H1 (cell line): ENCODE results near the gene ANKRD12. TPM values are rescaled to one million over a fixed set of nuclear protein-coding genes. Genes with fewer than 3 reads are reported as not detected.

Source experiments
- CTCF ChIA-PET: fragments of 300-600 bp; sonication (Branson Sonifier 250); formaldehyde crosslinking; loops from one replicate; lab custom pipeline; 2021; ENCODE audit not compliant: partially characterized antibody; lab: Charles Lee
- POLR2A ChIA-PET: fragments of 300-600 bp; sonication (Branson Sonifier 250); formaldehyde crosslinking; loops from one replicate; lab custom pipeline; 2021; ENCODE audit warnings: inconsistent platforms; ENCODE audit not compliant: partially characterized antibody; lab: Charles Lee
- DNase-seq, 2 experiments: peaks; one replicate each; pipeline versions ENCODE4 v3.0.0 to v3.0.0-alpha.2; 2010 to 2022; ENCODE audit warnings: low spot score in 2 of 2, low read depth in 1 of 2, mixed read lengths in 1 of 2
- FAIRE-seq: peaks from 2 replicates; lab custom pipeline; 2011; peaks lifted over from hg19 to GRCh38; lab: Jason Lieb, UNC
- H2AFZ ChIP-seq: 2 replicates; pipeline ENCODE4 v1.8.1; 2012; ENCODE audit warnings: low read length, inconsistent platforms
- H2AK5ac ChIP-seq: 2 replicates; pipeline ENCODE4 v1.6.1; 2013; ENCODE audit warnings: low read depth, low read length
- H2BK120ac ChIP-seq: replicated peaks from 2 replicates; pipeline ENCODE3; 2013; ENCODE audit warnings: low read depth, low read length, inconsistent platforms
- H2BK12ac ChIP-seq: 2 replicates; pipeline ENCODE4 v1.6.1; 2013; ENCODE audit warnings: low read depth, low read length
- H2BK15ac ChIP-seq: 2 replicates; pipeline ENCODE4 v1.6.1; 2013; ENCODE audit warnings: low read length
- H2BK20ac ChIP-seq: 2 replicates; pipeline ENCODE4 v1.6.1; 2013; ENCODE audit warnings: low read length
- H2BK5ac ChIP-seq: 2 replicates; pipeline ENCODE4 v1.6.1; 2013; ENCODE audit warnings: low read depth, low read length
- H3K14ac ChIP-seq: 2 replicates; pipeline ENCODE4 v1.6.1; 2013; ENCODE audit warnings: inconsistent platforms; ENCODE audit not compliant: insufficient read length
- H3K18ac ChIP-seq: 2 replicates; pipeline ENCODE4 v1.6.1; 2013; ENCODE audit warnings: low read length; ENCODE audit errors: extremely low read depth
- H3K23ac ChIP-seq: 2 replicates; pipeline ENCODE4 v1.6.1; 2013; ENCODE audit warnings: inconsistent platforms; ENCODE audit not compliant: insufficient read length
- H3K23me2 ChIP-seq: 2 replicates; pipeline ENCODE4 v1.6.1; 2013; ENCODE audit warnings: low read depth, low read length
- H3K27ac ChIP-seq: 2 replicates; pipeline ENCODE4 v1.6.1; 2011; ENCODE audit warnings: low read depth, low read length, inconsistent platforms
- H3K27me3 ChIP-seq, 4 experiments: replicated peaks in 1 of 4; 1 replicate in 1 of 4; 2 replicates in 3 of 4; pipeline versions ENCODE4 v1.6.1 to v1.8.1; 2011 to 2013; ENCODE audit warnings: low read length in 3 of 4, mild to moderate bottlenecking in 3 of 4, inconsistent platforms in 2 of 4, mixed read lengths in 2 of 4, moderate library complexity in 1 of 4; ENCODE audit not compliant: control insufficient read depth in 3 of 4, insufficient read depth in 3 of 4; ENCODE audit errors: extremely low read depth in 1 of 4
- H3K36me3 ChIP-seq, 4 experiments: 2 replicates each; pipeline versions ENCODE4 v1.6.1 to v1.8.1; 2011 to 2013; ENCODE audit warnings: mild to moderate bottlenecking in 4 of 4, low read length in 3 of 4, moderate library complexity in 2 of 4, control low read depth in 1 of 4, inconsistent platforms in 1 of 4; ENCODE audit not compliant: insufficient read depth in 4 of 4, control insufficient read depth in 2 of 4
- H3K4ac ChIP-seq: replicated peaks from 2 replicates; pipeline ENCODE3; 2013; ENCODE audit warnings: low read length, low read depth, mixed read lengths, inconsistent platforms; ENCODE audit not compliant: insufficient read length
- H3K4me1 ChIP-seq, 4 experiments: replicated peaks in 1 of 4; 1 replicate in 1 of 4; 2 replicates in 3 of 4; pipeline versions ENCODE4 v1.6.1 to v1.8.1; 2011 to 2013; ENCODE audit warnings: low read length in 3 of 4, inconsistent platforms in 2 of 4, mixed read lengths in 1 of 4; ENCODE audit not compliant: insufficient read depth in 4 of 4, control insufficient read depth in 3 of 4
- H3K4me2 ChIP-seq, 2 experiments: 2 replicates each; pipeline versions ENCODE4 v1.6.1 to v1.8.1; 2011 to 2013; ENCODE audit warnings: low read depth in 2 of 2, low read length in 2 of 2, control low read depth in 1 of 2, inconsistent platforms in 1 of 2, mild to moderate bottlenecking in 1 of 2; ENCODE audit not compliant: insufficient read depth in 1 of 2
- H3K4me3 ChIP-seq, 4 experiments: fragments of 200-600, 300-600 bp in 1 of 4; sonication (generic), shearing (Covaris generic), sonication (Bioruptor Twin) in 1 of 4; 2 replicates each; pipeline versions ENCODE4 v1.5.1 to v1.8.1; 2011 to 2016; ENCODE audit warnings: low read length in 4 of 4, low read depth in 3 of 4, control low read depth in 2 of 4, inconsistent platforms in 2 of 4, mild to moderate bottlenecking in 2 of 4, mixed read lengths in 1 of 4, moderate library complexity in 1 of 4; ENCODE audit not compliant: insufficient read depth in 2 of 4; ENCODE audit errors: extremely low read depth in 1 of 4
- H3K56ac ChIP-seq: replicated peaks from 2 replicates; pipeline ENCODE3; 2013; ENCODE audit warnings: low read depth, mild to moderate bottlenecking, mixed read lengths, low read length, inconsistent platforms; ENCODE audit not compliant: insufficient read length
- H3K79me1 ChIP-seq: 2 replicates; pipeline ENCODE4 v1.6.1; 2013; ENCODE audit warnings: low read depth, low read length, control low read depth
- H3K79me2 ChIP-seq, 2 experiments: 2 replicates each; pipeline versions ENCODE4 v1.6.1 to v1.8.1; 2012 to 2013; ENCODE audit warnings: low read length in 2 of 2, mild to moderate bottlenecking in 2 of 2, inconsistent platforms in 1 of 2; ENCODE audit not compliant: insufficient read depth in 2 of 2, control insufficient read depth in 1 of 2
- H3K9ac ChIP-seq, 4 experiments: replicated peaks in 1 of 4; 1 replicate in 1 of 4; 2 replicates in 3 of 4; pipeline versions ENCODE4 v1.6.1 to v1.8.1; 2011 to 2013; ENCODE audit warnings: low read depth in 3 of 4, low read length in 3 of 4, control low read depth in 2 of 4, mild to moderate bottlenecking in 2 of 4, moderate library complexity in 2 of 4, inconsistent platforms in 1 of 4; ENCODE audit errors: extremely low read depth in 1 of 4
- H3K9me3 ChIP-seq, 2 experiments: 2 replicates each; pipeline versions ENCODE4 v1.6.1 to v1.8.1; 2012 to 2013; ENCODE audit warnings: mild to moderate bottlenecking in 2 of 2, moderate library complexity in 2 of 2, control low read depth in 1 of 2, inconsistent platforms in 1 of 2, low read depth in 1 of 2, low read length in 1 of 2, mixed read lengths in 1 of 2; ENCODE audit not compliant: insufficient read depth in 2 of 2
- H4K20me1 ChIP-seq, 2 experiments: replicated peaks in 1 of 2; 2 replicates each; pipeline versions ENCODE3 to v1.8.1; 2011 to 2013; ENCODE audit warnings: inconsistent platforms in 2 of 2, low read length in 2 of 2, mild to moderate bottlenecking in 1 of 2; ENCODE audit not compliant: insufficient read depth in 2 of 2, control insufficient read depth in 1 of 2
- H4K5ac ChIP-seq: 2 replicates; pipeline ENCODE4 v1.6.1; 2013; ENCODE audit warnings: low read length, low read depth, mixed read lengths, inconsistent platforms; ENCODE audit not compliant: insufficient read length
- H4K8ac ChIP-seq: 2 replicates; pipeline ENCODE4 v1.8.0; 2013; ENCODE audit warnings: mild to moderate bottlenecking, moderate library complexity, low read length, inconsistent platforms; ENCODE audit not compliant: insufficient read depth; ENCODE audit errors: extremely low read depth
- H4K91ac ChIP-seq: replicated peaks from 2 replicates; pipeline ENCODE3; 2013; ENCODE audit warnings: low read length, mixed read lengths, inconsistent platforms; ENCODE audit not compliant: insufficient read length
- ATF3 ChIP-seq: IDR thresholded peaks from 2 replicates; pipeline ENCODE4 v1.6.1; 2011; ENCODE audit warnings: low read depth, mild to moderate bottlenecking, low read length; ENCODE audit not compliant: insufficient read depth
- HDAC6 ChIP-seq: IDR thresholded peaks from one replicate; pipeline ENCODE4 v1.7.1; 2012; ENCODE audit warnings: low read depth, mild to moderate bottlenecking, inconsistent platforms, low read length, moderate library complexity
- NRF1 ChIP-seq: IDR thresholded peaks from 2 replicates; pipeline ENCODE4 v1.6.1; 2011; ENCODE audit warnings: mild to moderate bottlenecking, low read depth, low read length, improper control_type of control experiment
- RFX5 ChIP-seq: IDR thresholded peaks from 2 replicates; pipeline ENCODE4 v1.6.1; 2011; ENCODE audit warnings: low read depth, low read length, improper control_type of control experiment, borderline replicate concordance
- SP1 ChIP-seq: IDR thresholded peaks from 2 replicates; pipeline ENCODE4 v1.6.1; 2011; ENCODE audit warnings: low read depth, low read length
- WGBS, 2 experiments: shearing (Covaris generic) in 1 of 2; methylation state at CpG; one replicate each; pipeline versions ENCODE4 v1.1.6 to v1.1.7; 2013 to 2015; ENCODE audit warnings: low lambda C conversion rate in 2 of 2, mixed read lengths in 2 of 2, inconsistent platforms in 1 of 2, low coverage in 1 of 2, missing lambda C conversion rate in 1 of 2; ENCODE audit not compliant: insufficient replicate concordance in 2 of 2, insufficient coverage in 1 of 2, insufficient read length in 1 of 2; ENCODE audit errors: extremely low coverage in 1 of 2, missing lambda C conversion rate in 1 of 2; 5-methylcytosine and 5-hydroxymethylcytosine counted together
- polyA plus RNA-seq, 7 experiments: library from polyadenylated mRNA; depleted of rRNA in 3 of 7; stranded (reverse) in 5 of 7; unstranded in 2 of 7; fragments of >200 nt in 5 of 7; fragments of 200-250 nt in 2 of 7; gene quantifications; 1 replicate in 5 of 7; 2 replicates in 1 of 7; 4 replicates in 1 of 7; pipeline versions ENCODE4 v1.2.1 to v1.2.3, GENCODE V29; 2011 to 2013; ENCODE audit warnings: missing spikeins in 2 of 7, mixed read lengths in 2 of 7
- total RNA-seq: library from RNA; stranded (reverse); fragmentation: NEBNext Ultra II Directional; extraction: Animal tissue kit (Norgen Biotek cat#: 25700); gene quantifications from 2 replicates; pipeline ENCODE4 v1.2.1, GENCODE V29; 2021

ANKRD12 gene
- total and polyA plus RNA-seq, 2 of the 8 experiments (the other 6 are each of a cell fraction or from before 2014, with no cell fraction given), result 2.6 to 37.9 TPM

GRCh38 chr18:9193031-9193430, 56.5 kb downstream of the ANKRD12 start:
- Histone ChIP-seq H3K4me3 (no peak overlapping the region), H3K9me3 (no peaks in the 10 kb centered on the region), H3K27me3 (no peaks in the 10 kb centered on the region), H3K23ac (no peak overlapping the region), H3K9ac (no peak overlapping the region), H2AFZ (no peak overlapping the region), H3K79me1 (no peaks in the 10 kb centered on the region), H2BK15ac (no peak overlapping the region), H4K91ac (no peak overlapping the region), H3K4ac (no peak overlapping the region), H4K20me1 (no peaks in the 10 kb centered on the region), H3K36me3 (peaks cover 0 to 3% (median 0%) of the 10 kb centered on the region in 4 experiments; a peak in 1 of 8 replicates), H3K4me2 (no peak overlapping the region), H4K8ac (no peak overlapping the region), H4K5ac (no peak overlapping the region), H2BK120ac (no peak overlapping the region), H3K14ac (no peak overlapping the region), H3K4me1 (peaks cover 0 to 2% (median 0%) of the 10 kb centered on the region in 4 experiments; a peak in 1 of 7 replicates), H2AK5ac (no peak overlapping the region), H3K79me2 (0 out of 4 replicates have a peak, but pooled peaks cover 0 to 2% of the 10 kb centered on the region in 2 experiments), H3K56ac (no peak overlapping the region), H3K27ac (no peak overlapping the region), H3K18ac (no peak overlapping the region), H2BK12ac (no peak overlapping the region), H3K23me2 (no peaks in the 10 kb centered on the region), H2BK5ac (no peak overlapping the region), H2BK20ac (no peak overlapping the region)
- TF ChIP-seq HDAC6 (no peak), SP1 (no peak), NRF1 (no peak), ATF3 (no peak), RFX5 (no peak)
- ChIA-PET POLR2A (no interaction called here), CTCF (no interaction called here)
- WGBS, 2 experiments, result 89% methylated on average over 2 of the region's 2 CpGs; no CpG with 5 or more reads in 1 of the 2 experiments
- DNase-seq, result no peak
- FAIRE-seq, result no peak
